ENCODE data around the gene SLC35G1. TPM values are rescaled to one million over a fixed set of nuclear protein-coding genes. Genes with fewer than 3 reads are reported as not detected.

Gene SLC35G1
- total and polyA plus RNA-seq, 4 donors: 2.2 to 7.6 (median 3.2) TPM

DNA sequence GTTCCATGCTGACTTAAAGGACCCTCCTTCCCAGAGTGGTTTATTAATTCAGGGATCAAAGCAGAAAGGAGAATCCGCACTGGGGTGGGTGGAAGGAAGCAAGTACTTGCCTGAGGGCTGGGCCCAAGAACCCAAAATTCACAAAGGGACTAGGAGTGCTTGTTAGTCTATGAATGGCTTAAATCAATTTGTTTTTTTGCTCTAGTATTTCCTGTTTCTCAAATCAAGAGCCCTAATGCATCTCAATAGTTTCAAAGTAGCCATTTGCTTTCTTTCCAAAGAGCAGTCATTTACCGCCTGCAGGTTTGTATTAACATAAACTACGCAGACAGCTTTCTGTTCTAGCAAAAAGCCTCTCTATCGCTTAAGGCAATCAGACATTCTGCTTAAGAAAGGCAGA lies 44.2 kb upstream of the SLC35G1 start:
- Histone ChIP-seq H3K36me3 (ENCODE audit: control insufficient read depth in 4 of 4, insufficient read depth in 3 of 4, low read depth in 1 of 4, low read length in 3 of 4) (no peaks in the 10 kb centered on the region), H3K4me1 (ENCODE audit: control insufficient read depth in 4 of 4, insufficient read depth in 4 of 4, low read length in 3 of 4) (peaks cover 0 to 2% (median 0%) of the 10 kb centered on the region in 4 donors), H3K9me3 (ENCODE audit: control insufficient read depth in 4 of 4, low read length in 3 of 4) (no peaks in the 10 kb centered on the region), H3K4me3 (ENCODE audit: low read depth in 1 of 3, low read length in 3 of 3) (no peak overlapping the region), H3K27ac (ENCODE audit: low read depth in 1 of 2, low read length in 2 of 2) (no peak overlapping the region), H3K27me3 (ENCODE audit: control insufficient read depth in 4 of 4, insufficient read depth in 4 of 4, low read length in 3 of 4) (no peaks in the 10 kb centered on the region), H3K9ac (ENCODE audit: low read depth in 1 of 2, low read length in 2 of 2) (no peak overlapping the region)
- 94% methylated on average over 4 of the region's 4 CpGs for WGBS
- TF ChIP-seq JUND (IDR thresholded peaks at IDR 0.05): no peak
- TF ChIP-seq RAD21 (IDR thresholded peaks at IDR 0.05): no peak
- TF ChIP-seq, protein P1, sequence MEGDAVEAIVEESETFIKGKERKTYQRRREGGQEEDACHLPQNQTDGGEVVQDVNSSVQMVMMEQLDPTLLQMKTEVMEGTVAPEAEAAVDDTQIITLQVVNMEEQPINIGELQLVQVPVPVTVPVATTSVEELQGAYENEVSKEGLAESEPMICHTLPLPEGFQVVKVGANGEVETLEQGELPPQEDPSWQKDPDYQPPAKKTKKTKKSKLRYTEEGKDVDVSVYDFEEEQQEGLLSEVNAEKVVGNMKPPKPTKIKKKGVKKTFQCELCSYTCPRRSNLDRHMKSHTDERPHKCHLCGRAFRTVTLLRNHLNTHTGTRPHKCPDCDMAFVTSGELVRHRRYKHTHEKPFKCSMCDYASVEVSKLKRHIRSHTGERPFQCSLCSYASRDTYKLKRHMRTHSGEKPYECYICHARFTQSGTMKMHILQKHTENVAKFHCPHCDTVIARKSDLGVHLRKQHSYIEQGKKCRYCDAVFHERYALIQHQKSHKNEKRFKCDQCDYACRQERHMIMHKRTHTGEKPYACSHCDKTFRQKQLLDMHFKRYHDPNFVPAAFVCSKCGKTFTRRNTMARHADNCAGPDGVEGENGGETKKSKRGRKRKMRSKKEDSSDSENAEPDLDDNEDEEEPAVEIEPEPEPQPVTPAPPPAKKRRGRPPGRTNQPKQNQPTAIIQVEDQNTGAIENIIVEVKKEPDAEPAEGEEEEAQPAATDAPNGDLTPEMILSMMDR (IDR thresholded peaks at IDR 0.05; ENCODE audit: low read depth, low read length, missing input control): no peak
- TF ChIP-seq, protein P2, sequence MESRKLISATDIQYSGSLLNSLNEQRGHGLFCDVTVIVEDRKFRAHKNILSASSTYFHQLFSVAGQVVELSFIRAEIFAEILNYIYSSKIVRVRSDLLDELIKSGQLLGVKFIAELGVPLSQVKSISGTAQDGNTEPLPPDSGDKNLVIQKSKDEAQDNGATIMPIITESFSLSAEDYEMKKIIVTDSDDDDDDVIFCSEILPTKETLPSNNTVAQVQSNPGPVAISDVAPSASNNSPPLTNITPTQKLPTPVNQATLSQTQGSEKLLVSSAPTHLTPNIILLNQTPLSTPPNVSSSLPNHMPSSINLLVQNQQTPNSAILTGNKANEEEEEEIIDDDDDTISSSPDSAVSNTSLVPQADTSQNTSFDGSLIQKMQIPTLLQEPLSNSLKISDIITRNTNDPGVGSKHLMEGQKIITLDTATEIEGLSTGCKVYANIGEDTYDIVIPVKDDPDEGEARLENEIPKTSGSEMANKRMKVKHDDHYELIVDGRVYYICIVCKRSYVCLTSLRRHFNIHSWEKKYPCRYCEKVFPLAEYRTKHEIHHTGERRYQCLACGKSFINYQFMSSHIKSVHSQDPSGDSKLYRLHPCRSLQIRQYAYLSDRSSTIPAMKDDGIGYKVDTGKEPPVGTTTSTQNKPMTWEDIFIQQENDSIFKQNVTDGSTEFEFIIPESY (IDR thresholded peaks at IDR 0.05): no peak
- no peak for TF ChIP-seq HNF4G (IDR thresholded peaks at IDR 0.05)
- DNase-seq (ENCODE audit: low spot score): no peak

- WGBS: 84% methylated on average over 10 of the region's 10 CpGs
- Histone ChIP-seq H3K9ac (ENCODE audit: low read depth in 1 of 2, low read length in 2 of 2) (no peak overlapping the region), H3K4me3 (ENCODE audit: low read depth in 1 of 3, low read length in 3 of 3) (no peak overlapping the region), H3K36me3 (ENCODE audit: control insufficient read depth in 4 of 4, insufficient read depth in 3 of 4, low read depth in 1 of 4, low read length in 3 of 4) (no peaks in the 10 kb centered on the region), H3K4me1 (ENCODE audit: control insufficient read depth in 4 of 4, insufficient read depth in 4 of 4, low read length in 3 of 4) (peaks cover 0 to 9% (median 2%) of the 10 kb centered on the region in 4 donors), H3K9me3 (ENCODE audit: control insufficient read depth in 4 of 4, low read length in 3 of 4) (no peaks in the 10 kb centered on the region), H3K27ac (ENCODE audit: low read depth in 1 of 2, low read length in 2 of 2) (no peak overlapping the region), H3K27me3 (ENCODE audit: control insufficient read depth in 4 of 4, insufficient read depth in 4 of 4, low read length in 3 of 4) (no peaks in the 10 kb centered on the region)
- TF ChIP-seq YY1 (IDR thresholded peaks at IDR 0.05): no peak
- TF ChIP-seq, protein P3, sequence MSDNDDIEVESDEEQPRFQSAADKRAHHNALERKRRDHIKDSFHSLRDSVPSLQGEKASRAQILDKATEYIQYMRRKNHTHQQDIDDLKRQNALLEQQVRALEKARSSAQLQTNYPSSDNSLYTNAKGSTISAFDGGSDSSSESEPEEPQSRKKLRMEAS (IDR thresholded peaks at IDR 0.05): no peak
- no peak for TF ChIP-seq FOXA1 (IDR thresholded peaks at IDR 0.05)
- TF ChIP-seq, protein P1 (IDR thresholded peaks at IDR 0.05; ENCODE audit: low read depth, low read length, missing input control): no peak
- TF ChIP-seq GABPA (IDR thresholded peaks at IDR 0.05 in 1 of 2, conservative IDR thresholded peaks at IDR 0.05 in 1 of 2): no peak
- TF ChIP-seq, protein P4, sequence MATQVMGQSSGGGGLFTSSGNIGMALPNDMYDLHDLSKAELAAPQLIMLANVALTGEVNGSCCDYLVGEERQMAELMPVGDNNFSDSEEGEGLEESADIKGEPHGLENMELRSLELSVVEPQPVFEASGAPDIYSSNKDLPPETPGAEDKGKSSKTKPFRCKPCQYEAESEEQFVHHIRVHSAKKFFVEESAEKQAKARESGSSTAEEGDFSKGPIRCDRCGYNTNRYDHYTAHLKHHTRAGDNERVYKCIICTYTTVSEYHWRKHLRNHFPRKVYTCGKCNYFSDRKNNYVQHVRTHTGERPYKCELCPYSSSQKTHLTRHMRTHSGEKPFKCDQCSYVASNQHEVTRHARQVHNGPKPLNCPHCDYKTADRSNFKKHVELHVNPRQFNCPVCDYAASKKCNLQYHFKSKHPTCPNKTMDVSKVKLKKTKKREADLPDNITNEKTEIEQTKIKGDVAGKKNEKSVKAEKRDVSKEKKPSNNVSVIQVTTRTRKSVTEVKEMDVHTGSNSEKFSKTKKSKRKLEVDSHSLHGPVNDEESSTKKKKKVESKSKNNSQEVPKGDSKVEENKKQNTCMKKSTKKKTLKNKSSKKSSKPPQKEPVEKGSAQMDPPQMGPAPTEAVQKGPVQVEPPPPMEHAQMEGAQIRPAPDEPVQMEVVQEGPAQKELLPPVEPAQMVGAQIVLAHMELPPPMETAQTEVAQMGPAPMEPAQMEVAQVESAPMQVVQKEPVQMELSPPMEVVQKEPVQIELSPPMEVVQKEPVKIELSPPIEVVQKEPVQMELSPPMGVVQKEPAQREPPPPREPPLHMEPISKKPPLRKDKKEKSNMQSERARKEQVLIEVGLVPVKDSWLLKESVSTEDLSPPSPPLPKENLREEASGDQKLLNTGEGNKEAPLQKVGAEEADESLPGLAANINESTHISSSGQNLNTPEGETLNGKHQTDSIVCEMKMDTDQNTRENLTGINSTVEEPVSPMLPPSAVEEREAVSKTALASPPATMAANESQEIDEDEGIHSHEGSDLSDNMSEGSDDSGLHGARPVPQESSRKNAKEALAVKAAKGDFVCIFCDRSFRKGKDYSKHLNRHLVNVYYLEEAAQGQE (IDR thresholded peaks at IDR 0.05): no peak
- TF ChIP-seq TAF1 (conservative IDR thresholded peaks at IDR 0.05): no peak
- no peak for TF ChIP-seq EGR1 (IDR thresholded peaks at IDR 0.05; ENCODE audit: low read depth in 2 of 2)
- TF ChIP-seq RXRA (IDR thresholded peaks at IDR 0.05): no peak
- DNase-seq (ENCODE audit: low spot score): no peak
Measured at GRCh38 chr10:93850031-93851015, 43.5 kb upstream of the SLC35G1 start.

Data from liver (tissue), 9 donors.